NCI-H2196 (cell line): ENCODE measurements around the gene TOLLIP.

Source experiments
- DNase-seq: peaks from one replicate; lab custom pipeline; 2025; ENCODE audit not compliant: unreplicated experiment; lab: John Stamatoyannopoulos, UW

Gene TOLLIP

DNA sequence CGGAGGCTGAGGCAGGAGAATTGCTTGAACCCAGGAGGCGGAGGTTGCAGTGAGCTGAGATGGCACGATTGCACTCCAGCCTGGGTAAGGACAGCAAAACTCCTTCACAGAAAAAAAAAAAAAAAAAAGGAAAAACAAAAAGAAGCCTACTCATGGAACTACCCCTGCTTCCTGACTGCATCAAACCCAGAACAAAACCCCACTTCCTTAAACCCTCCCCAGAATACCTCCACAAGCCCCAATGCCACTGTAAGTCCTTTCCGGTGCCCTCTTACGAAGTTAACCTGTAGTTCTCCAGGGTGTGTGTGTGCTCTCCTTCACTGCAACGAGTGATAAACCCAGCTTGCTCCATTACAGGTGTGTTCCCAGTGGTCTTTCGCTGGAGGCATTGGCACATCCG, 8.6 kb upstream of the TOLLIP start:
- DNase-seq, result no peak

DNA sequence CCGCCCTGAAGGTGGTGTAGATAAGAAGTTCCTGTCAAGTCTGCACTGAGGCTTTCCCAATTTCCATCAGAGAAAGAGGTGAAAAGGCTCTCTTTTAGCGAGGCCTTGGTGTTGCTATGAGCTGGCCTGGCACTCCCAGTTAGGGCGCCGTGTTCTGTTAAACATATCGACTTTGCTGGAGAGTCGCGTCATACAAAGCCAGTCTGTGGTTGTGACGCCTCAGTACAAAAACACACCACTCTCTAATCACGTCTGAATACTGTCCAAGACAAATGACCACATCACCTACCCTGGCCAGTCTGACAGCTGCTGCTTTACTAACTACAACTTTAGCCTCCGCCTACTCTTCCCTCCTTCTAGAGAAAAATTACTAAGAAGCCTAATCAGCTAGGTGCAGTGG, 8.0 kb upstream of the TOLLIP start:
- no peak for DNase-seq

DNA sequence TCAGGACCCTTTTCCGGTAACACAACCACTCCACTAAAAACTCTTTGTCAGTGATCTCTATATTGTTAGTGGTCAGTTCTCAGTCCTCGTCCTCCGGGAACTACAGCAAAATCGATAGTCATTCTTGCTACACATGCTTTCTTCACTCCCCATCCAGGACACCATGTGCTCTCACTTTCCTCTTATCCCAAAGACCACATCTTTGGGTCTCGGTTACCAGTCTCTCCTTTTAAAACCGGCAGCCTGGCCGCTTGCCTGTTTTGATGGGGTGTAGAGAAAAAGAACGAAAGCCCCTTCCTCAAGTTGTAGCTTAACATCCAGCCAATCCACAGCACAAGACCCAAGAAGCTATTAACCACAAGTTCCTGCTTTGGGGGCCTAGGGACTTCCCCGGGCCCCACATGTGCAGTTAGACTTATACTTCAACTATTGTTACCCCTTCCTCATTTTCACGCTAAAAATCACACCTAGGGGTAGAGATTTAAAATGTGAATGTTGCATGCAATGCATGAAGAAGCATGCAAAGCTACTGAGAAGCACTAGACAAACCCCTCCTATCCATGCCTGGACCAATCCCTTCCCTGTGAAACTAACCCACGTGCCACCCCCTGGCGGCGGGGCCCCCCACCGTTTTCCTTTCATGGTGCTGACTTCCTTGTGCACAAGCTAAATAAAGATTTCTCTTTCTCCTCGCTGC, 1.5 kb upstream of the TOLLIP start:
- no peak for DNase-seq

DNA sequence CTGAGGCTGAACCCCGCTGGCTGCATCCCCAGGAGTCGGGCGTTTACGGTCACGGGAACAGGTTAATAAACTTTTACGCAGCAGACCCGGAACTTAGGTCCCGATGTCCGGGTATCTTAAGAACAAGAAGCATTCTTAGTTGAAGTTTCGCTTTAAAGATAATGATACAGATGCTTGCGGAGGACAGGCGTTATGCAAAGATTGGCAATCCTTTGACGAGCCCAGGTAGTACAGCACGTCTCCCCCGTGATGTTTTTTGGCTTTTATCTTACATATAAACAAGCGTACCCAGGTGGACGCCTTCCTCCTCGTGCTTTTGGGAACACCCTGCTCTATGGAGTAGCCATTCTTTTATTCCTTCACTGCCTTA, 871 bp upstream of the TOLLIP start:
- no peak for DNase-seq

DNA sequence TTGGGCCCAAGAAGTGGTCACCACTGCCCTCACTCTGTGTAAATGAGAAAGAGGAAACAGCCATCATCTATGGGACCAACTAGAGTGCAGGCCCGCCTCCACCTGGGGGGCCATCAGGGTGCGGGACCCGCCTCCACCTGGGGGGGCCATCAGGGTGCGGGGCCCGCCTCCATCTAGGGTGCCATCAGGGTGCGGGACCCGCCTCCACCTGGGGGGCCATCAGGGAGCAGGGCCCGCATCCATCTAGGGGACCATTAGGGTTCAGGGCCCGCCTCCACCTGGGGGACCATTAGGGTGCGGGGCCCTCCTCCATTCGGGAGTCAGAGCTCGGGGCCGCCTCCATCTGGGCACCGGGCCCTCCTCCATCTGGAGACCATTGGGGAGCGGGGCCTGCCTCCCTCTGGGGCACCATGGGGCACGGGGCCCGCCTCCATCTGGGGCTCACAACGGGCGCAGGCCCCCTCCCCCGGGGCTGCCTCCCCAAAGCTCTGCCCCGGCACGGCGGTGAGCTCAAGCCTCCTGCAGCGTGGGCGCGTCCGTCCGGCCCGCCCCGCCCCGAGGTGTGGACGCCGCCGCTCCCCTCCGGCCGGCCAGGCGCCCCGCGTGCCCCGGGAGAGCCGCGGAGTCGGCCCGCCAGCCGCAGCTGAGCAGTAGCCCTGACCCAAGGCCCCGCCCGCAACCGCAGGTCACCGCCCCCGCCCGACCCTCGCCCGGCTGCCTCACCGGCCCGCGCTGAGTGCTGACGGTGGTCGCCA, 512 bp downstream of the TOLLIP start:
- DNase-seq, result no peak

DNA sequence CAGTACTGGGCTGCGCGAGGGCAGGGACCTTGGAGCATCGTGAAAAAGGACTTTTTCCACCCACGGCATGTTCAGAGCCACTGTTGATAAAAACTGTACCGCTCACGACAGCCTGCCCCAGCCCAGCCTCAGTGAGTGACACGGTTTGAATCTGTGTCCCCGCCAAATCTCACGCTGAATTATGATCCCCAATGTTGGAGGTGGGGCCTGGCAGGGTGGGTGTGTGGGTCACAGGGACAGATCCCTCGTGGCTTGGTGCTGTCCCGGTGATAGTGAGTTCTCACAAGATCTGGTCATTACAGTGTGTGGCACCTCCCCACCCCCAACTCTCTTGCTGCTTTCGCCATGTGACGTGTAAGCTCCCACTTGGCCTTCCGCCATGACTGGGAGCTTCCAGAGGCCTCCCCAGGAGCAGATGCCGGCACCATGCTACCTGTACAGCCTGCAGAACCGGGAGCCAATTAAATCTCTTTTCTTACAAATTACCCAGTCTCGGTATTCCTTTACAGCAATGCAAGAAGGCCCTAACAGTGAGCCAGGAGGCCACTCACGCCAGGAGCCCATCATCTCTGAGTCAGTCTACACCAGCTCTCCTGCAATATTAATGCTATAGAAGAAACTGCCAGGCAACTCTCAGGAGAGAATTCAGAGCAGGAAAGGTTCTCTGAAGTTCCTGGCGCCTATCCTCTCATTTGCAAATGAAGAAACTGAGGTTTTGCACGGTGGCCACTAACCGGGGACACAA, 1.3 kb downstream of the TOLLIP start:
- no peak for DNase-seq

DNA sequence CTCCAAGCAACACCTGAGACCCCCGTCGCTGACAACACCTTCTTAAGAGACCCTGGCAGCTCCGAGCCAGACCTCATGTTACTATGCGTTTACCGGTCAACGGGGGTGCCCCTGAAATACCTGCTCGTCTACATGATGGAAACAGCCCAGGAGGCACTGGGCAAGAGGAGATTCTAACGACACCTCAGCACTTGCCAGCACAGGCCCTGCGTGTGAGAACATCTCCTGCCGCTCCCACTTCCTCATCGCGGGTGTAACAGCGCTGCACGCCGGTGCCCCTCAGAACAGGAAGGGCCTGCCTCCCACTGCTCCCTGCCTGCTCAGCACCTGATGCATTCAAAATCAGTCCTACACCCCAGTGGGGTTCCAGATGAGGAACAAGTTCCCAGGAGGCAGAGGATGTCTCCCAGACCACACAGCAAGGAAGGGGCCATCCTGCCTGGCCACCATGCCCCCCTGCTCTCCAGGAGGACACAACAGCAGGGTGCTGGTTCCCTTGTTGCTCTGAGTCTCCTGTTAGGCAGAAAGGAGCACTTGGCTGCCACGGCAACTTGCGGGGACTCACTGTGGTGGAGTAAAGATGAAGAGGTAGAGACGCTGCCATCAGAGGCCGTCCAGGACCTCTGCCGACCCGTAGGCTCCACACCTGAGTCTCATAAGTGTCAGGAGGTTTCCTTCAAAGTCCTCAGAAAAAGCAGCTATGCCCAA, 2.1 kb downstream of the TOLLIP start:
- DNase-seq, result no peak

DNA sequence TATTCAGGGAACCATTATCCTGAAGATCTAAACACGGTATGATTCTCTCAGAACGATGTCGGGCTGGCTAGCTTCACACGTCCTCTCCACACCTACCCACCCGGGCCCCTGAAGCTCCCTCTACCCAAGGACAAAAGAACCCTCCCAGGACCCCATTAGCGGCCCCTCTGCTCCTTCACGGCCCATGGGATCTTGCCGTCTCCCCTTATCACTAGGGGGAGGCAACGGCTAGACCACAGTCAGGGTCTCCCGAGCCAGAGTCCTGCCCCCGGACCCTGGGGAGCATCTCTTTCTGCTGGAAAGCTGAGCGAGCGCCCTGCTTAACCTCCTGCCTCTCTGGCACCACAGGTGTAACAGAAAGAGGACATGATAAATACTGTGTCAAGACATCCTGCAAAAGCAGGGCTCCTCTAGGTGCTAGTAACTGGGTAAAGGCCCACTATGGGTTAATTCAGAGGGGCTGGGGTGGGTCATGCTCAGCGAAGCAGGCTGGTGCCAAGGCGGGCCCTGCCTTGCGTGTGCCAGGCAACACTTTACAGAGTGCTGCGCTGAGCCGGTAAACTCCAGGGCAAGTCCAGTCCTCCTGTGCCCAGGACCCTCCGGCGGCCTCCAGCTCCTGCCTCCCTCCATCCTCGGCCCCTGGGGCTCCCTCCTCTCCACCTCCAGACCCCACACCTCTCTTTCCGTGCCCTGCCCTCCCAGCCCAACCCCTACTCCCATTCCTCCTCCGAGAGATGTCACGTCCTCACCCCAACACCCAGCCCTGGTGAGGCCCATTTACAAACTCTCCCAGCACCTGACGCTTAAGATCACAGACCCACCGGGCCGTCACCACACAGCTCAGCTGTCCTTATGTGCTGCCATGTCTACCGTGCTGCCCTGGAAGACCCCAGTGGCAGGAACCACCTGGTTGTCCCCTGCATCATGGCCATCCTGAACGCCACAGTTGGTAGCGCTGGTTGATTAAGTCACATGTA, 3.0 kb downstream of the TOLLIP start:
- no peak for DNase-seq

DNA sequence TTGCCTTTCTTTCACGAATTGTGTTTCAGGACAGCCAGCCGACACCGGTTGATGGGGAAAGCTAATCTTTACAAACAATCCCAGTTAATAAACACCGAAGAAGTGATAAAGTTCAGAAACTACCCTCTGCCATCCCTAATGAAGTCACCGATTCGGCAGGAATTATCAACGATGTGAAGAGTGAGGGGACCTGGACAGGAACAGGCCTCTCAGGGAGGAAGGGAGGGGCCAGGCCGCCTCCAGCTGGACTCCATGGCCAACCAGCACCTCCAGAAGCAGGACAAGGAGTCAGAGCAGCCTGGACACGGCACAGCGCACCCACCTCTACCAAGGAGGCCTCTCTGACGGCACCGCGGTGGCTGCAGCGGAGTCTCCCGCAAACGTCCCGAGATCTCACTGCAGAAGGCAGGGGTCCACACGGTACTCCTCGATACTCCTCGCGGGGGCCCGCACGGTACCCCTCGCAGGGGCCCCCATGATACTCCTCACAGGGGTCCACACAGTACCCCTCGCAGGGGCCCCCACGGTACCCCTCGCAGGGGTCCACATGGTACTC, 3.9 kb downstream of the TOLLIP start:
- no peak for DNase-seq

DNA sequence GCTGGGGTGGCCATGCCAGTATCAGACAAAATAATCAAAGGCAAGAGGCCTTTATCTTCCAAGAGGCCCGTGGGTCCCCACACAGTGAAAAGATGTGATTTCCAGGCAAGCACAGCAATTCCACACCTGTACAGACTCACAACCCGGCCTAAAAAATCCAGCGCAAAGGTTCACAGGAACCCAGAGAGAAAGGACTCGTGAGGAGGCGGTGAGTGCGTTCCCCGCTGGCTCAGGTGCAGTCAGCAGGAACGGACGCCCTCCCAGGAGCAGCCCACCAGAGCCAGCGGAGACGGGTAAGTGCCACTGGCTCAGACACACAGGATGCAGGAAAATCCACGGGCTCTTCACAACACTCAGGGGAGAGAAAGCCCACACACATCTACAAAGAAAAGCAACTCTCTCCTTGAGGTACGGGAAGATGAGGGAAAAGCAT, 4.4 kb downstream of the TOLLIP start:
- no peak for DNase-seq

DNA sequence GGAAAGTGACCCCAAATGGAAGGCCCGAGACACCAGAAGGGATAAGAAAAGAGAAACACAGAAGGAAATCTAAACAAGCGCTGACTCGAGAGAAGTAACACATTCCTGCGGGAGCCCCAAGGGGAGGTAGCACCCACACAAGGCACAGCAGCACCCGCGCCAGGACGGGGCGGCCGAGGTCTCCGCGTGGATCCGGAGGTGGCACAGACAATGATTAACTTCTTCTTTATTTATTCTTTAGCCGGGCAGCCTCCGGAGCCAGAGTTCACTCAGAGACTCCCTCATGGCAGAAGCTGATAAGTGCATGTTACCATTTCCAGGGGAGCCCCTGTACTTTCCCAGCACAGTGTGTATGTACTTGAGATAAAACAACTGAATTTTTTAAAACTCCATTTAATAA, 5.1 kb downstream of the TOLLIP start:
- no peak for DNase-seq

DNA sequence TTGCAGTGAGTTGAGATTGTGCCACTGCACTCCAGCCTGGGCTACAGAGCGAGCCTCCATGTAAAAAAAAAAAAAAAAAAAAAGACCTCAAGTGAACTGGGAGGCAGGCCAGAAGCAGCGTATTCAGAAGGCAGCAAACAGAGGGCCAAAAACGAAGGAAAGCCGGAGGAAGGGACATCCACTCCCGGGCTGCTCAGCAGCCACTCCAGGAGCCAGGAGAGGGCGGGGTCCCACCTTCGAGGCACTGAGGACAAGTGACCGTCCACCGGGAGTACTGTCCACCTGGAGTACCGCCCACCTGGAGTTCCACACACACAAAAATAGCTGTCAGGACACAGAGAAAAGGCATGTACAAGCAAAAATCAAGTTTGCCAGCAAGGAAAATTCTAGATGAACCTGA, 5.5 kb downstream of the TOLLIP start:
- DNase-seq, result no peak

DNA sequence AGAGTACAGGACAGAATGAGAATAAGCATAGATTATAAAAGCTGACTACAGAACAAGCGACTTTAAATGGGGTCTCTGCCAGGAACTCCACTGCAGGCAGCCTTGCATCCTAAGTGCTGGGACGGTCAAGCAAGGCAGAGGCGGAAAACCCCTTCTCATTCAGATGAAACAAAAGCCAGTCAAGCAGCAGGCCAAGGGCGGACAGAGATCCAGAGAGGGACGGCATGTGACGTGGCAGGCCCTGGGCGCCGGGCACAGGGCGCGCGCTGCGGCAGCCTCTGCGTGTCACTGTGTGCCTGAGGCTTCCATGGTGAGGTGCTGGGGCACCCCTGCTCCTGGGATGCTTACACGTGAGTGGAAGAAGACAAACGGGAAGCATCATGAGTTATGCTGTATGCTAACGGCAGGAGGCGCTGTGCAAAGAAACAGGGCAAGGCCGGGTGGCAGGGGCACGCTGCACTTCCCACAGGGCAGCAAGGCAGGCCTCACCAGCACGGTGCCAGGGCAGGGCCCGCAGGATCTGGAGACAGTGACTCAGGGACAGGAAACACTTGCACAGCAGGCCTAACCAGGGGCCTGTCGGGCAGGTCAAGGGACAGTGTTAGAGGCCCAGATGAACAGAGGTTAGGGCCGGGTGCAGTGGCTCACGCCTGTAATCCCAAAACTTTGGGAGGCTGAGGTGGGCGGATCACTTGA, 6.2 kb downstream of the TOLLIP start:
- no peak for DNase-seq

DNA sequence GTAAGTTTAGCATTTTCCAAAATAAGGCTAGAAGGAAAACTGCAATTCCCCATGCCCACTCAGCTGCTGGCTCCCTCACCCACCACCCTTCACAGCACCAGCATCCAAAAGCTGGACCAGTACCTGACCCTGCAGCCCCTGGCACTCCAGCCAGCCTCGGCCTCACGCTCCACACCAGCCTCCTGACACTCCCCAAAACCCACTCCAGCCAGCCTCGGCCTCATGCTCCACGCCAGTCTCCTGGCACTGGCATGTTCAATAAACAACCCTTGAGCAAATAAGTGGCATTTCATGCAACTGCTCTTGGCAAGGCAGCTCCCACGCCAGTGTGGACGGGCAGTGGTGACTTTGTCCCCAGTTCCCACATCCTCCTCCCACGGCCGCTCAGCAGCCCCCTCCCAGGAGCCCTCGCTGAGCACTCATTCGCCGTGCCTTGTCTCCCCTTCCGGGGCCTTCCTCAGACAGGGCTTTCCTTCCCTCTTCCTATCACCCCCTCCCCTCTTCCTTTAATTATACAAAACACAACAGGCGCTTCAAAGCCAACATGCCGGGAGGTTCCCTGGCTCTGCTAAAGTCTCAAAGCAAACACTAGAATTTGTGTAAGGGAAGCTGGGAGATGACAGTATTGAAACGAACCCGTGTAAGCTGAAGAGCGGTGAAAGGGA, 6.8 kb downstream of the TOLLIP start:
- DNase-seq, result no peak

DNA sequence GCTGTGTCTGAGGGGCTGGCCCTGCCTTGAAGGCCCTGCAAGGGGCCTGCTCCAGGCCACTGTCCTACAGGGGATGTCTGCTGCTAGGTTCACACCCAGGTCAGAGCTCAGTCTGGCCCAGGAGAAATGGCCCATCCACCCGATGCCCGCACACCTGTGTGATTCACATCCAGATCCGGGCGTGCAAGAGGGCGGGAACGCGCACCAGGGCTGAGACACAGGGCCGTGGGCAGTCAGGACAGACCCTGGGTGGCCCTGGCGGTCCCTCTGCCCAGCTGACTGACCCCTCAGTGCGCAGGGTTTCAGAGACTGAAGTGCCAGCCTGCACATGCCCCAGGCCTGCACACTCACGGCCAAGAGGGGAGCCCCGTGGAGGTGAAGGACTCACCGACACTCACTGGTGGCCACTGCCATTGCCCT, 7.4 kb downstream of the TOLLIP start:
- DNase-seq, result no peak

DNA sequence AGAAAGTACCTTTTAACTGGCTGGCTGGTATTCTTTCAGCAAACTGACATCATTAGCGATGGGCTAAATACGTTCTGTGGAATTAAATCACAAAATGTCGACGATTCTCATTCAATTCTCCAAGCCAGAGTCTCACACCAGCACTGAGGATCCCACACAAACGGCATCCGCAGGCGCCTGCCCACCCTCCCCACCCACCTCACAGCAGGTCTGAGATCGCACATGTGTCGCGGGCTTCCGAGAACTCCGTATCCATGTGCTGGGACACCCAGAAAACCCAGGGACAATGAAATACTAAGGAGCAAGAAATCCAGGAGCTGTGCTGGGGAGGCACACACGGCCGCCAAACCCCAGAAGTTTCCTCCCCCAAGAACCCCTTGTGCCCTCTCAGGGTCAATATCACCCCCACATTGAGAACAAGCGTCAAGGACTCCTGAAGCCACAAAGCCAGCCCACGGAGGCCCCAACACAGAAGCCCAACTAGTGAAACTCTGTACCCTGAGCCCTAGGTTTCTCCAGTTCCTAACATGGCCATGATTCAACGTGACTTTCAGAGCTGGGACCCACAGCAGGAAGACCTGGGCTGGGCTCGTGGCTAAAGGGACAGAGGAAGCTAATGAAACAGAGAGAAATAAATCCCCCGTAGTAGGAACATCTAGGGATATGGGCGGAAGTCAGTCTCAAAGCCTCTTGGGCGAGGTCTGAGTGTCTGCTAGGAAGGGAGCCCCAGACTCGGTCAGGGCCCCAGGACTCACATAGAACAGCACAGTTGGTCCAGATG, 8.0 kb downstream of the TOLLIP start:
- no peak for DNase-seq

DNA sequence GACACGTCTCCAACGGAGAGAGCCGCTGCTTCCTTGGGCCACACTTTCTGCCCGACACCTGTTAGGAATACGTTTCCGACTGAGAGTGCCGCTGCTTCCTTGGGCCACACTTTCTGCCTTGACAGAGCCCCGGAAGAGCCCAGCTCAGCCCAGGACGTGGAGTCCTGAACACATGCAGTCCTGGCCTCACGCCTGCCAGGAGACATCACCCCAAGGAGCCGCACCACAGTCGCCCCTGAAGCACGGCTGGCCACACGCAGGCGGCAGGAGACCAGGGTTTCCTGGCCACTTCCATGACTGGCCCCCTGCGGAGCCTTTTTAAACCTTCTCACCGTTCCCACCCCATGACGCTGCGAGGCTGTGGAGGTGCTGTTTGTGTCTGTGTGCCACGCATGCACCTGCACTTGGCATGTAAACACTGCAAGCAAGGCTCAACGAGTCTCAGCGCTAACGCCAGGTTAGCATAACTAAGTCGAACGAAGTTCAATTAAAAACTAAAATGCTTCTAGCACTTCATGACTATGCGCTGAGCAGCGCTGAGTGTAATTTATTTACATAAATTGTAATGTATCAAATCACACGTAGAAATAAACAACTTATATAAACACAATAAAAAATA, 8.8 kb downstream of the TOLLIP start:
- no peak for DNase-seq

DNA sequence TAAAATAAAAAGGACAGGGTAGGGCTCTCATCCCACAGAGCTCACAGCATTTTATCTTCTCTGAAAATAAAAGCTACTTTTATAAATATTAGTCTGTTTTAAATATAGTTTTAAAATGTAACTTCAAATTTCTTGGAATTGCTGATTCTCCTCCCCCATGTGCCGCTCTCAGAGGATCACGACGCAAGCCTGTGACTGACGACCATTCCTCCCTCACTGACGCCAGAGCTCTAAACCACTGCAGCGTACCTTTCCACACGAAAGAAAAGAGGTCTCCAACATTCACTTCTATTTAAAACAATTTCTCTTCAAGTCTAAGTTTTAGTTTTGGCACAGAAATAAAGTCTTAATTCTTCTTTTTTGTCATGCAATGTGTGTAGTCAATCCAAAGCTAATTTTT, 9.3 kb downstream of the TOLLIP start:
- DNase-seq, result no peak
